AG10803 (cell line): ENCODE results near the gene PIM2.

ENCODE experiments used
- DNase-seq: peaks from one replicate; pipeline ENCODE4 v3.0.0; 2010; ENCODE audit warnings: low read depth
- H3K4me3 ChIP-seq: 2 replicates; pipeline ENCODE4 v1.5.1; 2011; ENCODE audit warnings: mild to moderate bottlenecking, low read length, control low read depth
- CTCF ChIP-seq: conservative IDR thresholded peaks from 2 replicates; pipeline ENCODE4 v1.5.1; 2011; ENCODE audit warnings: mild to moderate bottlenecking, low read length, control low read depth, inconsistent platforms

PIM2 gene

GRCh38 chrX:48904626-48905025 is 14.2 kb downstream of the PIM2 start:
- H3K4me3 ChIP-seq, result no peak overlapping the region
- TF ChIP-seq CTCF, result no peak
- DNase-seq, result no peak

GRCh38 chrX:48904180-48904579 is 14.6 kb downstream of the PIM2 start:
- TF ChIP-seq CTCF, result no peak
- DNase-seq, result no peak
- H3K4me3 ChIP-seq, result no peak overlapping the region

GRCh38 chrX:48903290-48903689 is 15.5 kb downstream of the PIM2 start:
- TF ChIP-seq CTCF, result no peak
- no peak for DNase-seq
- H3K4me3 ChIP-seq, result no peak overlapping the region

- no peak for DNase-seq
- no peak overlapping the region for H3K4me3 ChIP-seq
- no peak for TF ChIP-seq CTCF
These were observed 16.0 kb downstream of the PIM2 start for GRCh38 chrX:48902776-48903175.

GRCh38 chrX:48902135-48902534 is 16.7 kb downstream of the PIM2 start:
- no peak for TF ChIP-seq CTCF
- DNase-seq, result no peak

GRCh38 chrX:48901069-48901468 is 17.8 kb downstream of the PIM2 start:
- H3K4me3 ChIP-seq, result no peak overlapping the region
- DNase-seq, result no peak
- no peak for TF ChIP-seq CTCF

More at GRCh38 chrX:48902135-48902534, 16.7 kb downstream of the PIM2 start:
- no peak overlapping the region for H3K4me3 ChIP-seq

GRCh38 chrX:48899078-48899410 is 19.8 kb downstream of the PIM2 start:
- H3K4me3 ChIP-seq, result no peak overlapping the region
- no peak for TF ChIP-seq CTCF
- no peak for DNase-seq
